Epithelial cell of prostate (primary cell): ENCODE measurements around the gene WNT2B.
"Not testable (repeated sequence)": the region's sequence is repeated elsewhere in the genome, so short reads cannot be mapped to it uniquely, and the experiment has no call there.

Source experiments
- DNase-seq: peaks from one replicate; pipeline ENCODE4 v3.0.0-alpha.2; 2011; ENCODE audit warnings: low read depth, low spot score
- H3K27ac ChIP-seq: fragments of 450-650 bp; 2 replicates; pipeline ENCODE4 v1.5.1; 2017; ENCODE audit warnings: mild to moderate bottlenecking

Gene WNT2B

GRCh38 chr1:112508278-112509004, at the start of gene WNT2B:
TSS of gene WNT2B (plus strand) at chr1:112508965. CDS start at chr1:112509263, 298 bp downstream.
- no peak within 1 kb of the TSS for H3K27ac ChIP-seq
- DNase-seq: no peak

- DNase-seq: no peak
- H3K27ac ChIP-seq: peak overlapping the region; percentile 74
Measured at GRCh38 chr1:112460615-112461014, 48.1 kb upstream of the WNT2B start.

GRCh38 chr1:112461200-112461871, 47.4 kb upstream of the WNT2B start:
- peak overlapping the region; percentile 74 for H3K27ac ChIP-seq
- peak; percentile 52 for DNase-seq

- H3K27ac ChIP-seq: peak overlapping the region; percentile 74
- no peak for DNase-seq
Measured at GRCh38 chr1:112462953-112463279, 45.8 kb upstream of the WNT2B start.

- peak; percentile 70 for DNase-seq
- H3K27ac ChIP-seq: peak overlapping the region; percentile 74
Measured at GRCh38 chr1:112464501-112464900, 44.3 kb upstream of the WNT2B start.

GRCh38 chr1:112465122-112465521, 43.6 kb upstream of the WNT2B start:
- H3K27ac ChIP-seq: peak overlapping the region; percentile 74
- DNase-seq: no peak

GRCh38 chr1:112466078-112466660, 42.6 kb upstream of the WNT2B start:
- peak overlapping the region; percentile 74 for H3K27ac ChIP-seq

GRCh38 chr1:112470324-112470723, 38.4 kb upstream of the WNT2B start:
- not testable (repeated sequence) for DNase-seq, H3K27ac ChIP-seq

More at GRCh38 chr1:112466078-112466660, 42.6 kb upstream of the WNT2B start:
- peak; percentile 77 for DNase-seq

- no peak for DNase-seq
Measured at GRCh38 chr1:112470966-112471365, 37.8 kb upstream of the WNT2B start.

GRCh38 chr1:112472142-112472541, 36.6 kb upstream of the WNT2B start:
- no peak overlapping the region for H3K27ac ChIP-seq
- DNase-seq: no peak

More at GRCh38 chr1:112470966-112471365, 37.8 kb upstream of the WNT2B start:
- H3K27ac ChIP-seq: no peak overlapping the region

- no peak for DNase-seq
- H3K27ac ChIP-seq: no peak overlapping the region
Measured at GRCh38 chr1:112477550-112477949, 31.2 kb upstream of the WNT2B start.

GRCh38 chr1:112478314-112478713, 30.5 kb upstream of the WNT2B start:
- DNase-seq: no peak
- H3K27ac ChIP-seq: no peak overlapping the region

- H3K27ac ChIP-seq, DNase-seq: not testable (repeated sequence)
Measured at GRCh38 chr1:112486063-112486462, 22.7 kb upstream of the WNT2B start.

GRCh38 chr1:112487686-112488085, 21.1 kb upstream of the WNT2B start:
- DNase-seq, H3K27ac ChIP-seq: not testable (repeated sequence)

GRCh38 chr1:112488141-112488540, 20.6 kb upstream of the WNT2B start:
- H3K27ac ChIP-seq: no peak overlapping the region
- no peak for DNase-seq

GRCh38 chr1:112492076-112492475, 16.7 kb upstream of the WNT2B start:
- H3K27ac ChIP-seq: no peak overlapping the region
- DNase-seq: no peak

GRCh38 chr1:112493351-112493750, 15.4 kb upstream of the WNT2B start:
- no peak overlapping the region for H3K27ac ChIP-seq
- DNase-seq: no peak

GRCh38 chr1:112496290-112496689, 12.5 kb upstream of the WNT2B start:
- no peak for DNase-seq
- no peak overlapping the region for H3K27ac ChIP-seq

- no peak overlapping the region for H3K27ac ChIP-seq
- no peak for DNase-seq
Measured at GRCh38 chr1:112501810-112502641, 6.7 kb upstream of the WNT2B start.

- no peak overlapping the region for H3K27ac ChIP-seq
- DNase-seq: no peak
Measured at GRCh38 chr1:112502826-112503225, 5.9 kb upstream of the WNT2B start.
